ENCODE data around the gene HNRNPF. TPM values are rescaled to one million over a fixed set of nuclear protein-coding genes. Genes with fewer than 3 reads are reported as not detected.

Gene HNRNPF
- total and polyA plus RNA-seq, 2 of the 8 experiments (the other 6 are each of a cell fraction or from before 2014, with no cell fraction given), result 209 to 389 TPM

Small RNA genes within 50 kb of the gene (small RNA-seq; reads per million reads assigned to genes)
- gene RNU6ATAC11P (ENCODE audit: insufficient read depth), result not detected
- not detected for gene RNU7-193P (ENCODE audit: insufficient read depth)
- not detected for gene SNORD3J (ENCODE audit: insufficient read depth)

Other genes with a start within 250 kb of the HNRNPF start
- 13.3 and 13.4 TPM in 2 replicates for gene RASGEF1A, start 142.1 kb downstream of the HNRNPF start, total RNA-seq (2021; fragmentation: NEBNext Ultra II Directional; extraction: Animal tissue kit (Norgen Biotek cat#: 25700))
- 25.6 and 30.7 TPM in 2 replicates for gene RASGEF1A, start 142.1 kb downstream of the HNRNPF start, polyA plus RNA-seq (2011; rRNA removed)
- gene FXYD4, start 37.5 kb downstream of the HNRNPF start, total RNA-seq (2021; fragmentation: NEBNext Ultra II Directional; extraction: Animal tissue kit (Norgen Biotek cat#: 25700)), result not detected in 2 replicates
- gene FXYD4, start 37.5 kb downstream of the HNRNPF start, polyA plus RNA-seq (2011; rRNA removed), result not detected in 2 replicates
- gene ZNF487, start 27.9 kb upstream of the HNRNPF start, total RNA-seq (2021; fragmentation: NEBNext Ultra II Directional; extraction: Animal tissue kit (Norgen Biotek cat#: 25700)), result 1.9 TPM in 2 replicates
- gene ZNF487, start 27.9 kb upstream of the HNRNPF start, polyA plus RNA-seq (2011; rRNA removed), result 1.9 and 2.5 TPM in 2 replicates
- 10.3 and 11.4 TPM in 2 replicates for gene ZNF239, start 165.4 kb upstream of the HNRNPF start, total RNA-seq (2021; fragmentation: NEBNext Ultra II Directional; extraction: Animal tissue kit (Norgen Biotek cat#: 25700))
- 1.3 and 2.4 TPM in 2 replicates for gene ZNF239, start 165.4 kb upstream of the HNRNPF start, polyA plus RNA-seq (2011; rRNA removed)
- 5.9 and 8.2 TPM in 2 replicates for gene ZNF485, start 197.3 kb upstream of the HNRNPF start, total RNA-seq (2021; fragmentation: NEBNext Ultra II Directional; extraction: Animal tissue kit (Norgen Biotek cat#: 25700))
- gene ZNF485, start 197.3 kb upstream of the HNRNPF start, polyA plus RNA-seq (2011; rRNA removed), result 2.5 and 3.2 TPM in 2 replicates
- gene ZNF32, start 239.7 kb upstream of the HNRNPF start, total RNA-seq (2021; fragmentation: NEBNext Ultra II Directional; extraction: Animal tissue kit (Norgen Biotek cat#: 25700)), result 21.7 and 22.5 TPM in 2 replicates
- 7.3 and 17.2 TPM in 2 replicates for gene ZNF32, start 239.7 kb upstream of the HNRNPF start, polyA plus RNA-seq (2011; rRNA removed)

Data from H1 (cell line).